Neural progenitor cell (in vitro differentiated cells): Measurements from ENCODE around the gene RRBP1. TPM values are rescaled to one million over a fixed set of nuclear protein-coding genes. Genes with fewer than 3 reads are reported as not detected.
A peak's percentile ranks its signal among the peaks of the same experiment; 100 is the strongest.
"Not testable (repeated sequence)": the region's sequence is repeated elsewhere in the genome, so short reads cannot be mapped to it uniquely, and the experiment has no call there.

Experiments
- DNase-seq: peaks from one replicate; pipeline ENCODE4 v3.0.0-alpha.2; 2016; ENCODE audit warnings: low spot score
- H2AFZ ChIP-seq: fragments of 200-600 bp; sonication (generic); replicated peaks from 2 replicates; pipeline ENCODE4 v1.6.1; 2016; ENCODE audit warnings: antibody characterized with exemption
- H3F3A ChIP-seq: fragments of 200-600 bp; sonication (generic); 2 replicates; pipeline ENCODE4 v1.6.1; 2016; ENCODE audit warnings: antibody characterized with exemption, low read depth
- H3K27ac ChIP-seq: fragments of 200-600 bp; sonication (generic); 2 replicates; pipeline ENCODE4 v1.5.1; 2016; ENCODE audit warnings: mild to moderate bottlenecking
- H3K27me3 ChIP-seq: fragments of 200-600 bp; sonication (generic); 2 replicates; pipeline ENCODE4 v1.6.1; 2016; ENCODE audit warnings: mild to moderate bottlenecking, moderate library complexity
- H3K36me3 ChIP-seq: fragments of 200-600 bp; sonication (generic); 2 replicates; pipeline ENCODE4 v1.5.1; 2016
- H3K4me1 ChIP-seq: fragments of 200-600 bp; sonication (generic); 2 replicates; pipeline ENCODE4 v1.6.1; 2016; ENCODE audit warnings: mixed run types
- H3K4me2 ChIP-seq: fragments of 200-600 bp; sonication (generic); 2 replicates; pipeline ENCODE4 v1.6.1; 2016
- H3K4me3 ChIP-seq: fragments of 200-600 bp; sonication (generic); 2 replicates; pipeline ENCODE4 v1.5.1; 2016
- H3K79me2 ChIP-seq: fragments of 200-600 bp; sonication (generic); 2 replicates; pipeline ENCODE4 v1.6.1; 2016; ENCODE audit warnings: low read depth
- H3K9ac ChIP-seq: fragments of 200-600 bp; sonication (generic); 2 replicates; pipeline ENCODE4 v1.6.1; 2016
- H3K9me3 ChIP-seq: fragments of 200-600 bp; sonication (generic); 2 replicates; pipeline ENCODE4 v1.5.1; 2016; ENCODE audit warnings: low read depth
- H4K20me1 ChIP-seq: fragments of 200-600 bp; sonication (generic); 2 replicates; pipeline ENCODE4 v1.6.1; 2016; ENCODE audit warnings: low read depth
- H3K27ac Mint-ChIP-seq: 3 replicates; pipeline ENCODE4 v1.8.0; 2021; ENCODE audit warnings: mixed read lengths
- H3K27me3 Mint-ChIP-seq: 2 replicates; pipeline ENCODE4 v1.8.0; 2022; ENCODE audit warnings: low read depth, mild to moderate bottlenecking, inconsistent platforms, moderate library complexity, mixed read lengths; ENCODE audit not compliant: insufficient read depth
- H3K36me3 Mint-ChIP-seq: 3 replicates; pipeline ENCODE4 v1.8.0; 2021; ENCODE audit warnings: mixed read lengths
- H3K4me1 Mint-ChIP-seq: 3 replicates; pipeline ENCODE4 v1.8.0; 2021; ENCODE audit warnings: mixed read lengths
- H3K4me3 Mint-ChIP-seq: 3 replicates; pipeline ENCODE4 v1.8.0; 2021; ENCODE audit warnings: mild to moderate bottlenecking, moderate library complexity, mixed read lengths
- H3K9me3 Mint-ChIP-seq: 3 replicates; pipeline ENCODE4 v1.8.0; 2020; ENCODE audit warnings: mixed read lengths
- CTCF ChIP-seq: fragments of 200-600 bp; sonication (generic); IDR thresholded peaks from 2 replicates; pipeline ENCODE4 v1.5.1; 2017; ENCODE audit warnings: antibody characterized with exemption, mild to moderate bottlenecking
- EZH2 ChIP-seq: fragments of 200-600 bp; sonication (generic); IDR thresholded peaks from 2 replicates; pipeline ENCODE4 v1.6.1; 2017; ENCODE audit warnings: antibody characterized with exemption, mild to moderate bottlenecking, moderate library complexity
- EZH2phosphoT487 ChIP-seq: fragments of 200-600 bp; sonication (generic); IDR thresholded peaks from 2 replicates; pipeline ENCODE4 v1.6.1; 2017; ENCODE audit warnings: antibody characterized with exemption
- total RNA-seq: library from RNA; depleted of rRNA; stranded (reverse); fragments of >200 nt; gene quantifications from 2 replicates; pipeline ENCODE4 v1.2.3, GENCODE V29; 2015; ENCODE audit warnings: low replicate concordance

The RRBP1 gene
- total RNA-seq, 1 donor from 2014 or later, result 18.2 TPM

- Mint-ChIP-seq H3K4me1 (peaks cover 20% of the 10 kb centered on the region), H3K9me3 (peaks cover 3% of the 10 kb centered on the region), H3K27ac (no peak overlapping the region), H3K27me3 (peaks cover 24% of the 10 kb centered on the region), H3K4me3 (no peak overlapping the region), H3K36me3 (no peaks in the 10 kb centered on the region)
- Histone ChIP-seq H2AFZ (peak overlapping the region; percentile 32), H3K4me2 (no peak overlapping the region), H3K36me3 (no peaks in the 10 kb centered on the region), H3K4me3 (no peak overlapping the region), H3K4me1 (peaks cover 15% of the 10 kb centered on the region), H3K27ac (no peak overlapping the region), H3K9ac (no peak overlapping the region), H3K27me3 (no peaks in the 10 kb centered on the region), H3K79me2 (no peaks in the 10 kb centered on the region), H3F3A (no peaks in the 10 kb centered on the region), H3K9me3 (no peaks in the 10 kb centered on the region), H4K20me1 (no peaks in the 10 kb centered on the region)
- no peak for TF ChIP-seq EZH2phosphoT487
- no peak for TF ChIP-seq CTCF
- no peak for TF ChIP-seq EZH2
- no peak for DNase-seq
Measured at GRCh38 chr20:17709361-17710293, 27.6 kb upstream of the RRBP1 start.

GRCh38 chr20:17708675-17709360 lies 26.8 kb upstream of the RRBP1 start:
- no peak overlapping the region for H3K27ac ChIP-seq
- no peak overlapping the region for H3K4me3 Mint-ChIP-seq
- H3K36me3 ChIP-seq, result no peaks in the 10 kb centered on the region
- H3K4me1 ChIP-seq, result peaks cover 15% of the 10 kb centered on the region
- peak; percentile 15 for DNase-seq
- no peaks in the 10 kb centered on the region for H3K79me2 ChIP-seq
- H3K27me3 ChIP-seq, result no peaks in the 10 kb centered on the region
- peaks cover 20% of the 10 kb centered on the region for H3K4me1 Mint-ChIP-seq
- no peaks in the 10 kb centered on the region for H4K20me1 ChIP-seq
- peaks cover 24% of the 10 kb centered on the region for H3K27me3 Mint-ChIP-seq
- no peaks in the 10 kb centered on the region for H3K9me3 ChIP-seq
- TF ChIP-seq CTCF (no peak), EZH2 (no peak), EZH2phosphoT487 (no peak)
- H3K9ac ChIP-seq, result no peak overlapping the region
- peaks cover 3% of the 10 kb centered on the region for H3K9me3 Mint-ChIP-seq
- H3K27ac Mint-ChIP-seq, result no peak overlapping the region
- H3K36me3 Mint-ChIP-seq, result no peaks in the 10 kb centered on the region
- peak overlapping the region; percentile 32 for H2AFZ ChIP-seq
- H3K4me3 ChIP-seq, result no peak overlapping the region
- H3F3A ChIP-seq, result no peaks in the 10 kb centered on the region
- no peak overlapping the region for H3K4me2 ChIP-seq

- H3K27me3 ChIP-seq, H3K36me3 Mint-ChIP-seq, H3K4me3 ChIP-seq, DNase-seq, H3F3A ChIP-seq, H3K27ac ChIP-seq, H3K27ac Mint-ChIP-seq, H3K4me3 Mint-ChIP-seq, H3K9ac ChIP-seq, H3K79me2 ChIP-seq, H3K9me3 Mint-ChIP-seq, H3K4me2 ChIP-seq, H3K36me3 ChIP-seq, H4K20me1 ChIP-seq, H2AFZ ChIP-seq, H3K9me3 ChIP-seq: not testable (repeated sequence)
- peaks cover 22% of the 10 kb centered on the region for H3K27me3 Mint-ChIP-seq
- peaks cover 20% of the 10 kb centered on the region for H3K4me1 Mint-ChIP-seq
- H3K4me1 ChIP-seq, result peaks cover 15% of the 10 kb centered on the region
Measured at GRCh38 chr20:17707951-17708350, 25.9 kb upstream of the RRBP1 start.
